Activated CD8-positive, alpha-beta T cell treated with anti-CD3 and anti-CD28 coated beads for 36 hours (primary cell): ENCODE data around the gene ACADVL. TPM values are rescaled to one million over a fixed set of nuclear protein-coding genes. Genes with fewer than 3 reads are reported as not detected.
A peak's percentile ranks its signal among the peaks of the same experiment; 100 is the strongest.

Experiments
- ATAC-seq: fragments of 200-7000 bp; cut with Tn5 transposase; one replicate; pipeline ENCODE4 v1.10.0; 2021; ENCODE audit warnings: mild to moderate bottlenecking, moderate library complexity
- CTCF ChIA-PET: fragments of 350-600 bp; sonication (Branson Sonifier 250); formaldehyde crosslinking; loops from one replicate; lab custom pipeline; 2021; ENCODE audit warnings: antibody characterized with exemption; lab: Charles Lee
- POLR2A ChIA-PET: fragments of 350-600 bp; sonication (Branson Sonifier 250); formaldehyde crosslinking; loops from one replicate; lab custom pipeline; 2021; ENCODE audit warnings: antibody characterized with exemption; lab: Charles Lee
- DNase-seq: peaks from one replicate; pipeline ENCODE4 v3.0.0-alpha.2; 2020
- H3K27ac Mint-ChIP-seq: one replicate; pipeline ENCODE4 v1.8.0; 2021; ENCODE audit warnings: mild to moderate bottlenecking, mixed read lengths
- H3K27me3 Mint-ChIP-seq: one replicate; pipeline ENCODE4 v1.8.0; 2021; ENCODE audit warnings: mixed read lengths
- H3K36me3 Mint-ChIP-seq: one replicate; pipeline ENCODE4 v1.8.0; 2021; ENCODE audit warnings: low read depth, mixed read lengths
- H3K4me1 Mint-ChIP-seq: one replicate; pipeline ENCODE4 v1.8.0; 2021; ENCODE audit warnings: low read depth, mixed read lengths
- H3K4me3 Mint-ChIP-seq: one replicate; pipeline ENCODE4 v1.8.0; 2021; ENCODE audit warnings: mild to moderate bottlenecking, moderate library complexity, mixed read lengths
- H3K9me3 Mint-ChIP-seq: one replicate; pipeline ENCODE4 v1.8.0; 2021; ENCODE audit warnings: mixed read lengths
- CTCF ChIP-seq: fragments of 200-600 bp; IDR thresholded peaks from one replicate; pipeline ENCODE4 v1.8.0; 2022; ENCODE audit warnings: antibody characterized with exemption, mild to moderate bottlenecking
- intact Hi-C: fragments of 100-400 bp; cut with micrococcal nuclease; formaldehyde crosslinking; loops from one replicate; pipeline ENCODE4 v1.10.0; 2022
- total RNA-seq, 2 experiments: library from RNA; stranded (reverse); gene quantifications; one replicate each; pipeline ENCODE4 v1.2.3, GENCODE V29; 2021

ACADVL gene
- total RNA-seq, 2 experiments from 2014 or later, result 288 to 291 TPM

- no peak for TF ChIP-seq CTCF
- ATAC-seq, result no peak
- no peaks in the 10 kb centered on the region for H3K9me3 Mint-ChIP-seq
- intact Hi-C loops, result no loop called here
- ChIA-PET CTCF (interaction anchor here (1.7 kb wide), 1 partner anchor 170 kb away, joined by 6 read pairs; no protein-coding TSS in a partner anchor), POLR2A (interaction anchor here (13.2 kb wide), 1 partner anchor 21 kb away, joined by 261 read pairs; the partner anchor contains the start of genes DVL2, GABARAP and PHF23)
- H3K36me3 Mint-ChIP-seq, result peaks cover 14% of the 10 kb centered on the region
- H3K27me3 Mint-ChIP-seq, result peaks cover 4% of the 10 kb centered on the region
- H3K27ac Mint-ChIP-seq, result peak overlapping the region; percentile 47
- H3K4me3 Mint-ChIP-seq, result peak overlapping the region; percentile 51
- no peak for DNase-seq
- H3K4me1 Mint-ChIP-seq, result peaks cover 76% of the 10 kb centered on the region
These were observed 3.3 kb upstream of the ACADVL start for GRCh38 chr17:7216242-7217112.

- POLR2A ChIA-PET, result interaction anchor here (1.0 to 13.2 kb wide), 2 partner anchors 20 to 172 kb away, joined by 3 to 261 read pairs; partner anchors contain the start of genes DVL2, GABARAP and PHF23
These were observed 2.4 kb upstream of the ACADVL start for GRCh38 chr17:7217113-7217987.

GRCh38 chr17:7218166-7218565 lies 1.6 kb upstream of the ACADVL start:
- intact Hi-C loops, result no loop called here
- peak overlapping the region; percentile 72 for H3K27ac Mint-ChIP-seq
- peak overlapping the region; percentile 60 for H3K4me3 Mint-ChIP-seq

More at GRCh38 chr17:7217113-7217987, 2.4 kb upstream of the ACADVL start:
- peak overlapping the region; percentile 72 for H3K27ac Mint-ChIP-seq
- intact Hi-C loops, result no loop called here
- H3K4me3 Mint-ChIP-seq, result peak overlapping the region; percentile 60
- H3K36me3 Mint-ChIP-seq, result peaks cover 15% of the 10 kb centered on the region
- H3K9me3 Mint-ChIP-seq, result no peaks in the 10 kb centered on the region
- peaks cover under 1% of the 10 kb centered on the region for H3K27me3 Mint-ChIP-seq
- CTCF ChIA-PET, result no interaction called here
- TF ChIP-seq CTCF, result no peak
- peaks cover 72% of the 10 kb centered on the region for H3K4me1 Mint-ChIP-seq
- peak; percentile 38 for DNase-seq
- ATAC-seq, result no peak

GRCh38 chr17:7218758-7219157 lies 980 bp upstream of the ACADVL start:
- intact Hi-C loops, result no loop called here
- H3K36me3 Mint-ChIP-seq, result peaks cover 24% of the 10 kb centered on the region

More at GRCh38 chr17:7218166-7218565, 1.6 kb upstream of the ACADVL start:
- CTCF ChIA-PET, result no interaction called here
- no peaks in the 10 kb centered on the region for H3K27me3 Mint-ChIP-seq
- no peak for ATAC-seq
- no peak for TF ChIP-seq CTCF
- peak; percentile 34 for DNase-seq
- H3K9me3 Mint-ChIP-seq, result no peaks in the 10 kb centered on the region
- peaks cover 72% of the 10 kb centered on the region for H3K4me1 Mint-ChIP-seq
- POLR2A ChIA-PET, result interaction anchor here (1.0 to 13.2 kb wide), 2 partner anchors 19 to 173 kb away, joined by 3 to 261 read pairs; partner anchors contain the start of genes DVL2, GABARAP and PHF23
- peaks cover 18% of the 10 kb centered on the region for H3K36me3 Mint-ChIP-seq

More at GRCh38 chr17:7218758-7219157, 980 bp upstream of the ACADVL start:
- Mint-ChIP-seq H3K9me3 (no peaks in the 10 kb centered on the region), H3K4me3 (peak overlapping the region; percentile 94), H3K4me1 (peaks cover 66% of the 10 kb centered on the region), H3K27ac (peak overlapping the region; percentile 94), H3K27me3 (no peaks in the 10 kb centered on the region)
- ChIA-PET CTCF (interaction anchor here (0.7 to 3.1 kb wide), 4 partner anchors 15 to 173 kb away, joined by 3 to 41 read pairs (median 20); partner anchors contain the start of genes DVL2, GABARAP, PHF23 and SLC2A4), POLR2A (interaction anchor here (1.0 to 13.2 kb wide), 5 partner anchors 18 to 355 kb away, joined by 3 to 261 read pairs (median 5); partner anchors contain the start of genes CTDNEP1, DVL2, GABARAP and PHF23)
- DNase-seq, result no peak
- TF ChIP-seq CTCF, result no peak
- no peak for ATAC-seq
